Lung (tissue), 12 donors: ENCODE results near the gene CLPTM1L. TPM values are rescaled to one million over a fixed set of nuclear protein-coding genes. Genes with fewer than 3 reads are reported as not detected.

Source experiments
- ATAC-seq: fragments of 200-7000 bp; cut with Tn5 transposase; one replicate; pipeline ENCODE4 v1.9.1; 2020; ENCODE audit warnings: moderate number of reproducible peaks; ENCODE audit not compliant: insufficient read depth, low FRiP score
- DNase-seq, 3 donors: peaks; one replicate each; pipeline ENCODE4 v3.0.0-alpha.2; 2013 to 2017
- H3K27ac ChIP-seq, 2 donors: one replicate each; pipeline ENCODE4 v1.5.1; 2013; ENCODE audit warnings: mild to moderate bottlenecking in 2 of 2, moderate library complexity in 2 of 2, control low read depth in 1 of 2, inconsistent platforms in 1 of 2, low read depth in 1 of 2, low read length in 1 of 2
- H3K27me3 ChIP-seq, 3 donors: one replicate each; pipeline ENCODE4 v1.5.1; 2013; ENCODE audit warnings: low read length in 2 of 3; ENCODE audit not compliant: control insufficient read depth in 3 of 3, insufficient read depth in 3 of 3
- H3K36me3 ChIP-seq, 4 donors: one replicate each; pipeline ENCODE4 v1.5.1; 2013; ENCODE audit warnings: low read length in 4 of 4, mild to moderate bottlenecking in 1 of 4, moderate library complexity in 1 of 4; ENCODE audit not compliant: control insufficient read depth in 4 of 4, insufficient read depth in 4 of 4
- H3K4me1 ChIP-seq, 5 donors: one replicate each; pipeline ENCODE4 v1.5.1; 2013; ENCODE audit warnings: low read length in 5 of 5, mild to moderate bottlenecking in 2 of 5, moderate library complexity in 1 of 5; ENCODE audit not compliant: control insufficient read depth in 5 of 5, insufficient read depth in 5 of 5
- H3K4me3 ChIP-seq: one replicate; pipeline ENCODE4 v1.5.1; 2013; ENCODE audit warnings: mild to moderate bottlenecking, control low read depth, moderate library complexity
- H3K9ac ChIP-seq, 2 donors: one replicate each; pipeline ENCODE4 v1.5.1; 2013; ENCODE audit warnings: low read length in 2 of 2, control low read depth in 1 of 2; ENCODE audit not compliant: insufficient read depth in 1 of 2
- H3K9me3 ChIP-seq, 4 donors: one replicate each; pipeline ENCODE4 v1.5.1; 2013; ENCODE audit warnings: low read length in 3 of 4, mild to moderate bottlenecking in 1 of 4, moderate library complexity in 1 of 4; ENCODE audit not compliant: control insufficient read depth in 4 of 4, insufficient read depth in 3 of 4
- CTCF ChIP-seq: IDR thresholded peaks from 2 replicates; pipeline ENCODE4 v1.5.1; 2012; ENCODE audit warnings: mild to moderate bottlenecking; ENCODE audit errors: control extremely low read depth, extremely low read depth
- WGBS, 2 donors: extraction: QIAGEN DNeasy Blood & Tissue Kit; methylation state at CpG; one replicate each; pipeline ENCODE4 v1.1.7; 2013; 5-methylcytosine and 5-hydroxymethylcytosine counted together
- polyA plus RNA-seq, 2 donors: library from polyadenylated mRNA; stranded (reverse); fragments of 200-250 nt; gene quantifications; one replicate each; pipeline ENCODE4 v1.2.1, GENCODE V29; 2013
- total RNA-seq, 2 donors: library from RNA; depleted of rRNA in 1 of 2; stranded (reverse); fragments of >200 nt in 1 of 2; gene quantifications; one replicate each; pipeline ENCODE4 v1.2.1, GENCODE V29; 2014 to 2021
- donor health status: control.
- donor health status: control.
- donor health status: Bipolar disorder and iron deficiency.
- donor health status: healthy.
- donor health status: DM: yes; HTN: yes; CAD: no.

Gene CLPTM1L
- total and polyA plus RNA-seq, 4 donors: 79.0 to 153 (median 144) TPM

- TF ChIP-seq CTCF: no peak
- Histone ChIP-seq H3K9ac (no peak overlapping the region), H3K36me3 (no peaks in the 10 kb centered on the region), H3K4me3 (no peak overlapping the region), H3K9me3 (peaks cover 0 to 12% (median 0%) of the 10 kb centered on the region in 4 donors), H3K4me1 (peaks cover 0 to 12% (median 0%) of the 10 kb centered on the region in 5 donors), H3K27me3 (peaks cover 10 to 23% (median 22%) of the 10 kb centered on the region in 3 donors), H3K27ac (no peak overlapping the region)
- WGBS, 2 donors: 49% methylated on average over 21 to 22 of the region's 22 CpGs
- DNase-seq: no peak
- no peak for ATAC-seq
Observed at GRCh38 chr5:1295650-1296037, 49.3 kb downstream of the CLPTM1L start.

DNA sequence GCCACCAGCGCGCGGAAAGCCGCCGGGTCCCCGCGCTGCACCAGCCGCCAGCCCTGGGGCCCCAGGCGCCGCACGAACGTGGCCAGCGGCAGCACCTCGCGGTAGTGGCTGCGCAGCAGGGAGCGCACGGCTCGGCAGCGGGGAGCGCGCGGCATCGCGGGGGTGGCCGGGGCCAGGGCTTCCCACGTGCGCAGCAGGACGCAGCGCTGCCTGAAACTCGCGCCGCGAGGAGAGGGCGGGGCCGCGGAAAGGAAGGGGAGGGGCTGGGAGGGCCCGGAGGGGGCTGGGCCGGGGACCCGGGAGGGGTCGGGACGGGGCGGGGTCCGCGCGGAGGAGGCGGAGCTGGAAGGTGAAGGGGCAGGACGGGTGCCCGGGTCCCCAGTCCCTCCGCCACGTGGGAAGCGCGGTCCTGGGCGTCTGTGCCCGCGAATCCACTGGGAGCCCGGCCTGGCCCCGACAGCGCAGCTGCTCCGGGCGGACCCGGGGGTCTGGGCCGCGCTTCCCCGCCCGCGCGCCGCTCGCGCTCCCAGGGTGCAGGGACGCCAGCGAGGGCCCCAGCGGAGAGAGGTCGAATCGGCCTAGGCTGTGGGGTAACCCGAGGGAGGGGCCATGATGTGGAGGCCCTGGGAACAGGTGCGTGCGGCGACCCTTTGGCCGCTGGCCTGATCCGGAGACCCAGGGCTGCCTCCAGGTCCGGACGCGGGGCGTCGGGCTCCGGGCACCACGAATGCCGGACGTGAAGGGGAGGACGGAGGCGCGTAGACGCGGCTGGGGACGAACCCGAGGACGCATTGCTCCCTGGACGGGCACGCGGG, 49.9 kb downstream of the CLPTM1L start, which contains the start of gene TERT:
Gene TERT, minus strand, starts transcription at position 234 of the 815 bp plus-strand sequence. Its CDS starts 79 bp downstream, at position 155.
- peaks cover 10 to 23% (median 22%) of the 10 kb centered on the region in 3 donors for H3K27me3 ChIP-seq
- H3K9ac ChIP-seq: no peak within 1 kb of the TSS
- WGBS, 2 donors: 4 to 5% methylated on average over 58 to 102 of the region's 102 CpGs
- no peak within 1 kb of the TSS for H3K4me3 ChIP-seq
- ATAC-seq (no peak), DNase-seq (peak in 2 of 3 donors; percentile 18 to 30)
- peaks cover 0 to 12% (median 0%) of the 10 kb centered on the region in 4 donors for H3K9me3 ChIP-seq
- H3K4me1 ChIP-seq: peaks cover 0 to 12% (median 0%) of the 10 kb centered on the region in 5 donors
- no peaks in the 10 kb centered on the region for H3K36me3 ChIP-seq
- no peak for TF ChIP-seq CTCF
- H3K27ac ChIP-seq: no peak within 1 kb of the TSS

GRCh38 chr5:1294206-1294834, 50.6 kb downstream of the CLPTM1L start:
- H3K27ac ChIP-seq: no peak overlapping the region
- H3K4me1 ChIP-seq: peaks cover 0 to 12% (median 0%) of the 10 kb centered on the region in 5 donors
- WGBS, 2 donors: 30 to 41% methylated on average over 52 to 69 of the region's 69 CpGs
- TF ChIP-seq CTCF: no peak
- no peak overlapping the region for H3K4me3 ChIP-seq
- no peak overlapping the region for H3K9ac ChIP-seq
- DNase-seq (no peak), ATAC-seq (no peak)
- H3K36me3 ChIP-seq: no peaks in the 10 kb centered on the region
- peaks cover 10 to 23% (median 22%) of the 10 kb centered on the region in 3 donors for H3K27me3 ChIP-seq
- peaks cover 0 to 12% (median 0%) of the 10 kb centered on the region in 4 donors for H3K9me3 ChIP-seq
